Mucosa of stomach (tissue), 1 donor: Measurements from ENCODE around the gene NTN4.
"Not testable (repeated sequence)": the region's sequence is repeated elsewhere in the genome, so short reads cannot be mapped to it uniquely, and the experiment has no call there.

Experiments used
- H3K27me3 ChIP-seq: one replicate; pipeline ENCODE4 v1.7.0; 2013; ENCODE audit warnings: mild to moderate bottlenecking, low read length; ENCODE audit not compliant: control insufficient read depth, insufficient read depth
- H3K36me3 ChIP-seq: one replicate; pipeline ENCODE4 v1.7.0; 2013; ENCODE audit warnings: low read length; ENCODE audit not compliant: control insufficient read depth, insufficient read depth
- H3K4me1 ChIP-seq: one replicate; pipeline ENCODE4 v1.7.0; 2013; ENCODE audit warnings: mild to moderate bottlenecking, low read length; ENCODE audit not compliant: control insufficient read depth, insufficient read depth
- H3K4me3 ChIP-seq: one replicate; pipeline ENCODE4 v1.7.0; 2013; ENCODE audit warnings: low read length
- H3K9ac ChIP-seq: one replicate; pipeline ENCODE4 v1.7.0; 2013; ENCODE audit warnings: mild to moderate bottlenecking, low read length, moderate library complexity
- H3K9me3 ChIP-seq: one replicate; pipeline ENCODE4 v1.7.0; 2013; ENCODE audit warnings: mild to moderate bottlenecking, low read length, moderate library complexity; ENCODE audit not compliant: control insufficient read depth
- donor health status: Pancreatic carcinoma.

Gene NTN4

GRCh38 chr12:95789126-95790032 is 1.2 kb downstream of the NTN4 start:
- peak overlapping the region; percentile 43 for H3K4me3 ChIP-seq
- peaks cover 20% of the 10 kb centered on the region for H3K4me1 ChIP-seq
- H3K9ac ChIP-seq, result peak overlapping the region; percentile 72
- no peaks in the 10 kb centered on the region for H3K36me3 ChIP-seq
- H3K9me3 ChIP-seq, result no peaks in the 10 kb centered on the region
- H3K27me3 ChIP-seq, result peaks cover 7% of the 10 kb centered on the region

DNA sequence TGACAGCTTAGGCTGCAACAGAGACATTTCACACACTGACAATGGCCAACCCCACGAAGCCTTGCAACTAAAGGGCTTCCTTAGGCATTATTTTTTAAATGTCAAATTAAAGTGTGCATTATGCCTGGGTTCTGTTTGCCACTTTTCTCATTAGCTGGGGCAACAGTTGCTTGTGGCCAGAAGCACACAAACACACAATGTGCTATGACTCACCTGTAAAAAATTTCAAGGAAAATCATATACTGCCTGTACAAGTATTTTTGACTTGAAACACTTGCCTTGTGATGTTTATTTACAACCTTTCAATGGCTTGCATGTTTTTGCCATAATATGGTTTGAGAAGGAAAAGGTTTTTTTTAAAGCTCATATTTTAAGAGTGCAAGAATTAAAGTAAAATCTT is 1.9 kb downstream of the NTN4 start:
- Histone ChIP-seq H3K9me3 (no peaks in the 10 kb centered on the region), H3K4me3 (peak overlapping the region; percentile 43), H3K27me3 (peaks cover 7% of the 10 kb centered on the region), H3K9ac (peak overlapping the region; percentile 72), H3K36me3 (no peaks in the 10 kb centered on the region), H3K4me1 (peaks cover 20% of the 10 kb centered on the region)

DNA sequence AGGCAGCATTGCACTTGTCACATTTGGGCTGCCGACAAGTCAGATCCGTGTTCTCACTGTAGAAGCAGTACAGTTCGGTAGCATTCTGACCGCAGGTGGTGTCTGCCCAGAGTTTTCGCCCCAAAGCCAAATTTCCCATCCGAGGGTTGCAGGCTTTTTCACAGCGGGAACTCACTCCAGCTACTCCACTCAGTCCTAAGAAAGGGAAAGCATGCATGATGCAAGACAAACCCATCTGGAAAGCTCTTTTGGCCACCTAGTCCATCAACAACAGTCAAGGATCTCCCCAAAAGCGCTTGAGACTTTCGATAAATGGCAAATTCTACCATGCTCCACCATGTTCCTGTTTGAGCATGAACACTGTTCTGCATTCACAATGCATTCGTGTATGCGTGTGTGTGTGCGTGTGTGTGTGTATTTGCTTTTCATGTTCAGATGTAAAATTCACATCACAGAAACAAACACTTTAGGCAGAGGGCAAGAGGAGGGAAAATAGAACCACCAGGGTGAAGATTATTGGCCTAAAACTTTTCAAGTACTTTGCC is 3.2 kb downstream of the NTN4 start:
- Histone ChIP-seq H3K36me3 (no peaks in the 10 kb centered on the region), H3K4me3 (no peak overlapping the region)

GRCh38 chr12:95784915-95785314 is 5.6 kb downstream of the NTN4 start:
- Histone ChIP-seq H3K27me3 (peaks cover 4% of the 10 kb centered on the region), H3K4me1 (peaks cover 20% of the 10 kb centered on the region), H3K4me3 (no peak overlapping the region), H3K9ac (no peak overlapping the region), H3K9me3 (no peaks in the 10 kb centered on the region), H3K36me3 (no peaks in the 10 kb centered on the region)

More for the DNA sequence above, 3.2 kb downstream of the NTN4 start:
- Histone ChIP-seq H3K9ac (no peak overlapping the region), H3K27me3 (peaks cover 7% of the 10 kb centered on the region), H3K4me1 (peaks cover 20% of the 10 kb centered on the region), H3K9me3 (no peaks in the 10 kb centered on the region)

GRCh38 chr12:95784286-95784685 is 6.3 kb downstream of the NTN4 start:
- Histone ChIP-seq H3K27me3 (peaks cover 3% of the 10 kb centered on the region), H3K9ac (no peak overlapping the region), H3K9me3 (no peaks in the 10 kb centered on the region), H3K4me1 (peaks cover 20% of the 10 kb centered on the region), H3K4me3 (no peak overlapping the region), H3K36me3 (no peaks in the 10 kb centered on the region)

GRCh38 chr12:95775466-95775865 is 15.1 kb downstream of the NTN4 start:
- not testable (repeated sequence) for H3K9ac ChIP-seq, H3K36me3 ChIP-seq, H3K4me1 ChIP-seq, H3K27me3 ChIP-seq, H3K4me3 ChIP-seq, H3K9me3 ChIP-seq

DNA sequence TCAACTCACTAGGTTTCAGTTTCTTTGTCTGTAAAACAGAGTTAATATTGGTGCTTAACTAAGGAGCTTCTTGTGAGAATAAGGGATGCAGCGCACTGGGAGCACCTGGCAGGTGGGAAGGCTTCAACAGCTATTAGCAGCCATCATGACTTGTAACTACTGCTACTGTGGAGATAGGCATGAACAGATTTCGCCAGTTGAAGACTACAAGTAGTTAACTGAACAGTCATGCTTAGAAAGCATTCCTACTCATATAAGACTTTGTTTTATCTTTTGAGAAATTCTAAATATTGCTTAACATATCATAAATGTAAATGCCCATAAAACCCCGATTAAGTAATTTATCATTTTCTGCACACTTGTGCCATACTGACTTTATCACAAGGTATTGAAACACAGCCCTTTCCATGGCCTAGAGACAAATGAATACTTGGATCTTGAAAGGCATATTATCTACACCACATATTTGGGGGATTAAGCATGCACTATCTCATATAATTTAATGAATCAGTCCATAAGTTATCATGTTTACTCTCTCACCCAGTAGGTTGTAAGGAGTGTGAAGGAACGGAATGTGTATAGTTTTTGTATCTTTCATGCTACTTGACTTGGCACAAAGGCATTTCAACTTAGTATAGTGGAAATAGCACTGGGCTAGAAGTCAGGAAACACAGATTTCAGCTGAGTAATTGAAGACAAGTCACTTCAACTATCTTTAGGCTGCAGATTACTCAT is 16.1 kb downstream of the NTN4 start:
- Histone ChIP-seq H3K9ac (no peak overlapping the region), H3K9me3 (no peaks in the 10 kb centered on the region), H3K4me1 (no peaks in the 10 kb centered on the region), H3K27me3 (no peaks in the 10 kb centered on the region), H3K4me3 (no peak overlapping the region), H3K36me3 (no peaks in the 10 kb centered on the region)

DNA sequence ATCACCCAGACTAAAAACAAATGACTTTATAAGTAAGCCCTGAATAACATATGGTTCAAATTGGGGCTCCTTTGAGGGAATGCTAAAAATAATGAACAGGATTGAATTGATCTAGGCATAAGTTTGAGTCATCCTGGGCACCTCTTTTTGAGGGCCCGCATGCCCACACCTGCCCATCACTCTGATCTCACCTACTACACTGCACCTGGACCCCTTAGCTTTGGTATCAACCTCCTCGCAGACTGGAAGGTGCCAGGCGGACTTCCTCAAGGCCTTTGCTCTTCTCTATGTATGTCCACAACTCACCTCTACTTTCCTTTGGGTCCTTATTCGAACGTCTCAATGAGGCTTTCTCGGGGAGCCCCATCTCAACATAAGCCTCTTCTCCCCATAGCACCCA is 17.2 kb downstream of the NTN4 start:
- no peaks in the 10 kb centered on the region for H3K9me3 ChIP-seq
- no peaks in the 10 kb centered on the region for H3K27me3 ChIP-seq
- no peak overlapping the region for H3K4me3 ChIP-seq
- H3K4me1 ChIP-seq, result no peaks in the 10 kb centered on the region
- no peak overlapping the region for H3K9ac ChIP-seq
- no peaks in the 10 kb centered on the region for H3K36me3 ChIP-seq

- no peaks in the 10 kb centered on the region for H3K4me1 ChIP-seq
- no peaks in the 10 kb centered on the region for H3K27me3 ChIP-seq
- no peaks in the 10 kb centered on the region for H3K36me3 ChIP-seq
- no peaks in the 10 kb centered on the region for H3K9me3 ChIP-seq
- no peak overlapping the region for H3K9ac ChIP-seq
- H3K4me3 ChIP-seq, result no peak overlapping the region
Measured at GRCh38 chr12:95767703-95768102, 22.9 kb downstream of the NTN4 start.

DNA sequence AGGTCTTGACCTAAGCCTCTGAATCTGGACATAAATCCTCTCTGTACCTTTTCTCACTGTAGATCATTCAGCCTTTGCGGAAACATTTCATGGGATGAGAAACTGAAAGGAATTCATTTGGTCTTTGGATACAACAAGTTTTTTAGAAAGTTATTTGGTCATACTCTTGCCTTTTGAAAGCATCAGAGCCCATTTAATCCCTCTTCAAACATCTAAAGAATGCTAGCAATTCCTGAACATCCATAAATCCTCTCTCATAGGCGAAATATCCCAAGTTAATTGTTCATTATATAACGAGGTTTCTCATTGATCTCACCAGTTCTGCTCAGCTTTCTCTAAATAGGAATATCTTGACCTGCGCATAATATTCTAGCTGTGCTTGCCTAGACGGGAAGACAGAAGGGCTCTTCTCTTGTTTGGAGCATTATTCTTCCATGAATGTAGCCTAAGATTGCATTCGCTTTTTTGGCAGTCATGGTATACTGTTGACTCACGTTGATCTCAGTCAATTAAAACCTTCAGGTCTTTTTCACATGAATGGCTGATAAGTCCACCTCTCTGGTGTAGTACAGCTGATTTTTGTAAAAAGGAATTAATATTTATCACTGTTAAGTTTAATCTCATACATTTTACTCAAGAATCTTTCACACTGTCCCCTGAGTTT is 24.1 kb downstream of the NTN4 start:
- Histone ChIP-seq H3K4me3 (no peak overlapping the region), H3K27me3 (no peaks in the 10 kb centered on the region), H3K9ac (no peak overlapping the region), H3K9me3 (no peaks in the 10 kb centered on the region), H3K4me1 (no peaks in the 10 kb centered on the region), H3K36me3 (no peaks in the 10 kb centered on the region)

- Histone ChIP-seq H3K4me3 (no peak overlapping the region), H3K27me3 (no peaks in the 10 kb centered on the region), H3K4me1 (no peaks in the 10 kb centered on the region), H3K9ac (no peak overlapping the region), H3K9me3 (no peaks in the 10 kb centered on the region), H3K36me3 (no peaks in the 10 kb centered on the region)
Measured at GRCh38 chr12:95764848-95765247, 25.7 kb downstream of the NTN4 start.
